ENCODE results near the gene USP16.
"Not testable (repeated sequence)": the region's sequence is repeated elsewhere in the genome, so short reads cannot be mapped to it uniquely, and the experiment has no call there.

Gene USP16

DNA sequence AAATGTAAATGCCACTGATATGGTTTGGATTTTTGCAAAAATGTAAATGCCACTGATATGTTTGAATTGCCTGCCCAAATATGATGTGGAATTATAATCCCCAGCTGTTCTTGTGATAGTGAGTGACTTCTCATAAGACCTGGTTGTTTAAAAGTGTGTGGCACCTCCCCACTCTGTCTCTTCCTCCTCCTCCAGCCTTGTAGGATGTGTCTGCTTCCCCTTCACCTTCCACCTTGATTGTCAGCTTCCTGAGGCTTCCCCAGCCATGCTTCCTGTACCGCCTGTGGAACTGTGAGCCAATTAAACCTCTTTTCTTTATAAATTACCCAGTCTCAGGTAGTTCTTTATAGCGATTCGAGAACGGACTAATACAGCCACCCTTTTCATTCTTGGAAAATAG lies 50.3 kb downstream of the USP16 start:
- Histone ChIP-seq H3K27me3 (ENCODE audit: control insufficient read depth, insufficient read depth, low read length) (no peaks in the 10 kb centered on the region), H3K4me3 (ENCODE audit: low read length) (no peak overlapping the region), H3K9ac (ENCODE audit: low read length) (no peak overlapping the region), H3K4me1 (ENCODE audit: control insufficient read depth, low read depth, low read length) (peaks cover 5% of the 10 kb centered on the region), H3K9me3 (ENCODE audit: control insufficient read depth, low read depth, low read length) (no peaks in the 10 kb centered on the region), H3K27ac (ENCODE audit: low read length) (no peak overlapping the region), H3K36me3 (ENCODE audit: control insufficient read depth, low read depth, low read length) (peaks cover 7% of the 10 kb centered on the region)

DNA sequence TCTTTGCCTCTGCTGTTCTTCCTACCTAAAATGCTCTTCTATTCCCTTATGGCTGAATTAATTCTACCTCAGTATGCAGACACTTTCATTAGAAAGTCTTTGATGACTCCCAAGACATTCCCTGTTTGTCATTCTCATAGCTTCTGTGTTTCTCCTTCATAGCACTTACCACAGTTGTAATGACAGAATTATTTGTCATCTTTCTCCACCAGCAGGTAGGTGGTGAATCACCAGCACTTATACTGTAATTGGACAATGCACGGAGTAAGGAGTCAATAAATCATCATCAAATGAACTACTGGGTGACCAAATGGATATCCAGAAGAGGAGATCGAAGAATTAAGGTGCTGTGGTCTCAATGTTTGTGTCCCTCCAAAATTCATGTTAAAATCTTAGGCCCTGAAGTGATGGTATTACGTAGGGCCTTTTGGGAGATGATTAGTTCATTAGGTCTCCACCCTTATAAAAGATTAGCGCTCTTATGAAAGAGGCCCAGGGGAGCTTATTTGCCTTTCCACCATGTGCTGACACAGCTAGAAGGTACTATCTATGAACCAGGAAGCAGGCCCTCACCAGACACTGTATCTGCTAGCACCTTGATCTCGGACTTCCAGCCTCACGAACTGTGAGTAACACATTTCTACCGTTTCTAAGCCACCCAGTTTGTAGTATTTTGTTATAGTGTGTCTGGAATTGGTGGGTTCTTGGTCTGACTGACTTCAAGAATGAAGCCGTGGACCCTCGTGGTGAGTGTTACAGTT lies 51.4 kb downstream of the USP16 start:
- Histone ChIP-seq H3K4me3 (ENCODE audit: low read length) (no peak overlapping the region), H3K9me3 (ENCODE audit: control insufficient read depth, low read depth, low read length) (no peaks in the 10 kb centered on the region), H3K27ac (ENCODE audit: low read length) (no peak overlapping the region), H3K27me3 (ENCODE audit: control insufficient read depth, insufficient read depth, low read length) (no peaks in the 10 kb centered on the region), H3K4me1 (ENCODE audit: control insufficient read depth, low read depth, low read length) (peaks cover 5% of the 10 kb centered on the region), H3K9ac (ENCODE audit: low read length) (no peak overlapping the region), H3K36me3 (ENCODE audit: control insufficient read depth, low read depth, low read length) (no peaks in the 10 kb centered on the region)

DNA sequence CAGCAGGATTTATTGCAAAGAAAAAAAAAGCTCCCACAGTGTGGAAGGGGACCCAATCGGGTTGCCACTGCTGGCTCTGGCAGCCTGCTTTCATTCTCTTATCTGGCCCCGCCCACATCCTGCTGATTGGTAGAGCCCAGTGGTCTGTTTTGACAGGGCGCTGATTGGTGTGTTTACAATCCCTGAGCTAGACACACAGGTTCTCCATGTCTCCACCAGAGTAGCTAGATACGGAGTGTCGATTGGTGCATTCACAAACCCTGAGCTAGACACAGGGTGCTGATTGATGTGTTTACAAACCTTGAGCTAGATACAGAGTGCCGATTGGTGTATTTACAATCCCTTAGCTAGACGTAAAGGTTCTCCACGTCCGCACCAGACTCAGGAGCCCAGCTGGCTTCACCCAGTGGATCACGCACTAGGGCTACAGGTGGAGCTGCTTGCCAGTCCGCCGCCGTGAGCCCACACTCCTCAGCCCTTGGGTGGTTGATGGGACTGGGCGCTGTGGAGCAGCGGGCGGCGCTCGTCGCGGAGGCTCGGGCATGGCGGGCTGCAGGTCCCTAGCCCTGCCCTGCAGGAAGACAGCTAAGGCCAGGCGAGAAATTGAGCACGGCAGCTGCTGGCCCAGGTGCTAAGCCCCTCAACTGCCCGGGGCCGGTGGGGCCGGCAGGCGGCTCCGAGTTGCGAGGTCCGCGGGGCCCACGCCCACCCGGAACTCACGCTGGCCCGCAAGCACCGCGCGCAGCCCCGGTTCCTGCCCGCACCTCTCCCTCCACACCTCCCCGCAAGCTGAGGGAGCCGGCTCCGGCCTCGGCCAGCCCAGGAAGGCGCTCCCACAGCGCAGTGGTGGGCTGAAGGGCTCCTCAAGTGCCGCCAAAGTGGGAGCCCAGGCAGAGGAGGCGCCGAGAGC lies 52.5 kb downstream of the USP16 start:
- not testable (repeated sequence) for H3K9ac ChIP-seq (ENCODE audit: low read length)

DNA sequence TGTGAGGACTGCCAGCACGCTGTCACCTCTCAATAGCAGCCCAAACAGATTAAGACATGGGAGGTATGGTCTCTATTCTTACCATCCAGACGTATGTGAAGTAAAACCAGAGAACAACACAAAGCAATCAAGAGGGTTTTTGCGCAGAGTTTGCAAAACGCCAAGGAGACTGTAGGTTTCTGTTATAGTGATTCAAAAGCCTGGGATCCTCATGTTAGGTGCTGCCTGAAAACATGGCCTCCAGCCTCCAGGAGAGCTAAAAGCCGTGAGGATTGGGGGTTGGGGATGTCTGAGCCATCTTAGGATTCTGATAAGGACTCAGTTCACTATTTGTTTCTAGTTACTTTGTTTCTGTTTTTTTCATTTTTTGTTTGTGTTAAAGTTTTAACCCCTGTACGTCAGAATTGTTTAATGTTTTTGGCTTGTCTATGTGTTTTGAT lies 53.2 kb downstream of the USP16 start:
- H3K27me3 ChIP-seq (ENCODE audit: control insufficient read depth, insufficient read depth, low read length) = no peaks in the 10 kb centered on the region
- no peaks in the 10 kb centered on the region for H3K4me1 ChIP-seq (ENCODE audit: control insufficient read depth, low read depth, low read length)
- H3K9ac ChIP-seq (ENCODE audit: low read length) = no peak overlapping the region
- no peaks in the 10 kb centered on the region for H3K36me3 ChIP-seq (ENCODE audit: control insufficient read depth, low read depth, low read length)
- no peak overlapping the region for H3K4me3 ChIP-seq (ENCODE audit: low read length)
- H3K27ac ChIP-seq (ENCODE audit: low read length) = no peak overlapping the region
- no peaks in the 10 kb centered on the region for H3K9me3 ChIP-seq (ENCODE audit: control insufficient read depth, low read depth, low read length)

More for the DNA sequence above, 52.5 kb downstream of the USP16 start:
- H3K9me3 ChIP-seq (ENCODE audit: control insufficient read depth, low read depth, low read length); H3K4me3 ChIP-seq (ENCODE audit: low read length); H3K36me3 ChIP-seq (ENCODE audit: control insufficient read depth, low read depth, low read length); H3K27ac ChIP-seq (ENCODE audit: low read length); H3K4me1 ChIP-seq (ENCODE audit: control insufficient read depth, low read depth, low read length); H3K27me3 ChIP-seq (ENCODE audit: control insufficient read depth, insufficient read depth, low read length): not testable (repeated sequence)

DNA sequence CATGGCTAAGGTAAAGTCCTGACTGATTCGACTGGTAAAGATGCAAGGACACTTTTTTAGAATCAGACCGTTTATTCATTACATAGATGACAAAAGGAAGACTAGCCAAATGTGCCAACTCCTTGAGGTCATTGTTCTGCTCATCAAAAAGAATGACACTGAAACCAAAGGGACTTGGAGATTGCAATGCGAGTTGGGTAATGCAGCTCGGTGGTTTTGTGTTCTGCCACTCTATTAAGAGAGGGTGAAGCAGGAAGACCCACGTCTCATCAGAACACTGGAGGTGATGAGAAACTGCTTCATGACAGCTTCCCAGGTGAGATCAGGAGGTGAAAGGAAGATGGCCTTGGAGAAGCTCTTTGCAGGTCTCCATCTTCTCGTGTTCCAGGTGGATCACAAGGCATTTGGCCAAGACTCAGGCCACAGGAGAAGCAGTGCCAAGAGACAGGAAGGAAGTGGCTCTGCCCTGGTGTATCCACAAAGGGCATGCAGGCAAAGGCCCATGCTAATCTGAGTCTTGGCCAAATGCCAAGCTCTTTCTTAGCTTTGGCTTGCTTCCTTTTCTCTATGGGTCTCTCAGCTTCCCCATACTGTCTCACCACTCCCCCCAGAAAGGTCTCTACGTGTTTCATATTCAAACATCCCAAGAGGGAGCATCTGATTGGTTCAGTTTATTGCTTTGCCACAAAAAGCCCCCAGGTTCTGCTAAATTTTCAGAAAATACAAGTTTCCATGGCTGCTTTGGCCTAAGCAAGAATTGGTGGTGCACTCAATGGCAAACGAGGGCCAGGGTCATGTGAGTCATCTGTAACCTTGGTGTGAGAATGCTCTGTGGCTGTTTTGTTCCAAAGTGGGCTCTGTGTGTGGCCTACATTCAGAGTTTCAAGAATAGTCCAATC lies 54.6 kb downstream of the USP16 start:
- H3K27ac ChIP-seq (ENCODE audit: low read length) = no peak overlapping the region
- no peaks in the 10 kb centered on the region for H3K9me3 ChIP-seq (ENCODE audit: control insufficient read depth, low read depth, low read length)
- H3K4me1 ChIP-seq (ENCODE audit: control insufficient read depth, low read depth, low read length) = no peaks in the 10 kb centered on the region
- H3K9ac ChIP-seq (ENCODE audit: low read length) = no peak overlapping the region
- H3K36me3 ChIP-seq (ENCODE audit: control insufficient read depth, low read depth, low read length) = no peaks in the 10 kb centered on the region
- no peaks in the 10 kb centered on the region for H3K27me3 ChIP-seq (ENCODE audit: control insufficient read depth, insufficient read depth, low read length)
- no peak overlapping the region for H3K4me3 ChIP-seq (ENCODE audit: low read length)

DNA sequence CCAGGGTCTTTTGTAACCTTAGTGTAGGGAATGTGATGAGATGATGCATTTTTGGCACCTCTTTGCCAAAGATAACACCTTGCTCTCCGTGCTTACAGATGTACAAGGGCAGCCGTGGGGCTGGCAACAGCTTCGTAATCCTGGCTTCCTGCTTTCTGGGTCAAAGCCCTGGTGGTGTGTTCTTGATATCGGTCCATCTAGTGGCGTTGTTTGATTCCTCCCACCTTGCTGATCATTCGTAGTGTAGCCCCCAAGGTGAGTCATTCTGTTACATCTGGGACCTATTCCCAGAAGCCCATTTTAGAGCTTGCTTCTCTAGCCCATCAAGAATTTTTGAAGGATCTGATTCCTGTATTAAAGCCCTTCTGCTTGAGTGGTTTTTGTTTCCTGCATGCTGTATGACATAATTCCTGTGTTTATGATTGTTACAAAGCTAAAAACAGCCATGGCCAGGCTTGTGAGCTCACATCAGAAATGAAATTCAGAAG lies 56.0 kb downstream of the USP16 start:
- Histone ChIP-seq H3K4me1 (ENCODE audit: control insufficient read depth, low read depth, low read length) (no peaks in the 10 kb centered on the region), H3K9me3 (ENCODE audit: control insufficient read depth, low read depth, low read length) (no peaks in the 10 kb centered on the region), H3K36me3 (ENCODE audit: control insufficient read depth, low read depth, low read length) (no peaks in the 10 kb centered on the region), H3K9ac (ENCODE audit: low read length) (no peak overlapping the region), H3K4me3 (ENCODE audit: low read length) (no peak overlapping the region), H3K27ac (ENCODE audit: low read length) (no peak overlapping the region), H3K27me3 (ENCODE audit: control insufficient read depth, insufficient read depth, low read length) (no peaks in the 10 kb centered on the region)

DNA sequence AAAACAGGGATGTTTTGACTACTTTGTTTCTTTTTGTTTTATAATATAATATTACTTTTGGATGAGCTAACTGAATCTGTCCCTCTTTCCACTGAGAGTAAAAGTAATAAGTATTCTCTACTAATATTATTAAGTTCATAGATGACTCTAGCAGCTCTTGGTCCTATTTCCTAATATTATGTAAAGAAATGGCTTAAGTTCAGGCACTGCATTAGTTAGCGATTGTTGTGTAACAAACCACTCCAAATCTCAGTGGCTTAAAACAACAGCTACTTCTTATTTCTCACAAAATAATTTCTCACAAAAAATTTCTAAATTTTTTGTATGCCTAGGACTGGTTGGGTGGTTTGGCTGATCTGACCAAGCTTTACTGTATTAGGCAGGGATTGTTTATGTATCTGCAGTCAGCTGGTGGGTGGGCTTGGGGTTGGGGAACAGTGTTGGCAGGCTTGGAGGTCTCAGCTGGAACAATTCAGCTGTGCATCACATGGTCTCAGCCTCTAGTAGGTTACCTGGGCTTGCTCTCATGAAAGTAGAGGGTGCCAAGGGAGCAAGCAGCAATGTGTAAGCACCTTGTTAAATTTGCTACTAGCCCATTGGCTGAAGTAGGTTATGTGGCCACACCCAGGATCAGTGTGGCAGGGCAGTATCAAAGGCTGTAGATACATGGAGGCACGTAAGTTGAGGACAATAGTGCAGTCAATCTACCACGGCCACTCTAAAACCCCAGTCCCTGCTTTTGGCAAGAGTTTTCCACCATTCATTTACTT lies 57.8 kb downstream of the USP16 start:
- H3K4me1 ChIP-seq (ENCODE audit: control insufficient read depth, low read depth, low read length) = no peaks in the 10 kb centered on the region
- H3K9ac ChIP-seq (ENCODE audit: low read length) = no peak overlapping the region
- no peak overlapping the region for H3K4me3 ChIP-seq (ENCODE audit: low read length)
- H3K27ac ChIP-seq (ENCODE audit: low read length) = no peak overlapping the region
- no peaks in the 10 kb centered on the region for H3K9me3 ChIP-seq (ENCODE audit: control insufficient read depth, low read depth, low read length)
- H3K36me3 ChIP-seq (ENCODE audit: control insufficient read depth, low read depth, low read length) = no peaks in the 10 kb centered on the region
- H3K27me3 ChIP-seq (ENCODE audit: control insufficient read depth, insufficient read depth, low read length) = no peaks in the 10 kb centered on the region

DNA sequence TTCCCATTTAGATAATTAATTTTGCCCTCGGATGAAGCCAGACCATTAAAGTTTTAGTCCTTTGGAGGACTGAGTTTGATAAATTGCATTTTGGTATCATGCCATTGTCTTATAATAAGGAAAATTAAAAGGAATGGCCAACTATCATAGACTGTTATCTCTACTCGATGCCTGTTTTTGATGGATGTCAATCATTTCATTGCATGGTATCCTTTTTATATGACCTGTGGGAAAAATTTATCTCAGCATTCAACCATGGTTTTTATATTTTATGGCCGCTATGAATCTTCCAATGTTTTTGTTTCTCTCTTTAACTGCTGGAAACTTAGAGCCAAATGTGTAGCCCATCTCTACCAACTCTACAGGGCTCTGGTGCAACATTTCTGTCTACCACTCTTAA lies 58.8 kb downstream of the USP16 start:
- Histone ChIP-seq H3K9ac (ENCODE audit: low read length) (no peak overlapping the region), H3K36me3 (ENCODE audit: control insufficient read depth, low read depth, low read length) (no peaks in the 10 kb centered on the region), H3K4me3 (ENCODE audit: low read length) (no peak overlapping the region), H3K9me3 (ENCODE audit: control insufficient read depth, low read depth, low read length) (no peaks in the 10 kb centered on the region), H3K27me3 (ENCODE audit: control insufficient read depth, insufficient read depth, low read length) (no peaks in the 10 kb centered on the region), H3K4me1 (ENCODE audit: control insufficient read depth, low read depth, low read length) (no peaks in the 10 kb centered on the region), H3K27ac (ENCODE audit: low read length) (no peak overlapping the region)

DNA sequence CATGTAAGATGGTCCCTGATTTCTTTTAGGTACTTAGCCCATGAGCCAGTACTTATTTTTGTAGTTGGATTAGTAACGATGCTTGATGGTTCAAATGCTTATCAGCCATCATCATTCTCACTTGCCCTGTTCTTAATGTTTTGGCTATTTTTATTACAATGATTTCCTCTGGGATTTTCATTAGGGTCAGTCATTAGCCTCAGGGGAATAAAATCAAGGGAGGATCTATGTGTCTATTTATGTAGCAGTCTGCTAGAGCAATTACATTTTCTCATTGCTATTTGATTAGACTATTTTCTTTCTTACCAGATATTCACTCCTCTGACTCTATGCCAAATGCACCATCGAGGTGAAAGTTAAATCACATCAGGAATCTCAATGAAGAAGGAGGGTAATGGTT lies 59.9 kb downstream of the USP16 start:
- Histone ChIP-seq H3K27me3 (ENCODE audit: control insufficient read depth, insufficient read depth, low read length) (no peaks in the 10 kb centered on the region), H3K9me3 (ENCODE audit: control insufficient read depth, low read depth, low read length) (no peaks in the 10 kb centered on the region), H3K4me1 (ENCODE audit: control insufficient read depth, low read depth, low read length) (no peaks in the 10 kb centered on the region), H3K27ac (ENCODE audit: low read length) (no peak overlapping the region), H3K4me3 (ENCODE audit: low read length) (no peak overlapping the region), H3K9ac (ENCODE audit: low read length) (no peak overlapping the region), H3K36me3 (ENCODE audit: control insufficient read depth, low read depth, low read length) (no peaks in the 10 kb centered on the region)

DNA sequence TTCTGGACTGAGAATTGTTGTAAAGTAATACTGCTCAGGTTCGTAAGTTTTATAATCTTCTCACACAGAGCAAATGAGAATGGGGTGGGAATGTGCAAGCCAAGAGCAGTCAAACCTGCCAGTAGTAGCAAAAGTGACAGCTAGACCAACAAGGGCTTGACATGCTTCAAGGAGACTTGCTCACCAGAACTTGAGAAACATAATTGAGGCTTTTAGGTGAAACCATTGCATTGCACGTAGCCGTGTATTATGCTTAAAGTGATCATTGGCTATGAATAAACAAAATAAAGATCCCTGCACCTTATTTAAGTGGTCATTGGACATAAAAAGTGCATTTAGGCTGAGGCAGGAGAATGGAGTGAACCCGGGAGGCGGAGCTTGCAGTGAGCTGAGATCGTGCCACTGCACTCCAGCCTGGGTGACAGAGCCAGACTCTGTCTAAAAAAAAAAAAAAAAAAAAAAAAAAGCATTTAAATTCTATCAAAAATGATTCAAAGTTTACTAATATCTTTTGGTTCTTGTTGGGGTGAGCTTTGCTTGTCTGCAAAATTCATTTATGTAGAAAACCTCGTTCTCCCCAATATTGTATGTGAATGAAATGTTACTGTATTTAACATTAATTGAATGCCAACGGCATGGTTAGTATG lies 60.8 kb downstream of the USP16 start:
- Histone ChIP-seq H3K9me3 (ENCODE audit: control insufficient read depth, low read depth, low read length) (no peaks in the 10 kb centered on the region), H3K4me1 (ENCODE audit: control insufficient read depth, low read depth, low read length) (no peaks in the 10 kb centered on the region), H3K27me3 (ENCODE audit: control insufficient read depth, insufficient read depth, low read length) (no peaks in the 10 kb centered on the region), H3K27ac (ENCODE audit: low read length) (no peak overlapping the region), H3K9ac (ENCODE audit: low read length) (no peak overlapping the region), H3K4me3 (ENCODE audit: low read length) (no peak overlapping the region), H3K36me3 (ENCODE audit: control insufficient read depth, low read depth, low read length) (no peaks in the 10 kb centered on the region)

All from iPS-18a (cell line).